H1 (cell line): ENCODE results near the gene GOLGA2. TPM values are rescaled to one million over a fixed set of nuclear protein-coding genes. Genes with fewer than 3 reads are reported as not detected.

Source experiments
- CTCF ChIA-PET: fragments of 300-600 bp; sonication (Branson Sonifier 250); formaldehyde crosslinking; loops from one replicate; lab custom pipeline; 2021; ENCODE audit not compliant: partially characterized antibody; lab: Charles Lee
- POLR2A ChIA-PET: fragments of 300-600 bp; sonication (Branson Sonifier 250); formaldehyde crosslinking; loops from one replicate; lab custom pipeline; 2021; ENCODE audit warnings: inconsistent platforms; ENCODE audit not compliant: partially characterized antibody; lab: Charles Lee
- DNase-seq, 2 experiments: peaks; one replicate each; pipeline versions ENCODE4 v3.0.0 to v3.0.0-alpha.2; 2010 to 2022; ENCODE audit warnings: low spot score in 2 of 2, low read depth in 1 of 2, mixed read lengths in 1 of 2
- FAIRE-seq: peaks from 2 replicates; lab custom pipeline; 2011; peaks lifted over from hg19 to GRCh38; lab: Jason Lieb, UNC
- H2AFZ ChIP-seq: 2 replicates; pipeline ENCODE4 v1.8.1; 2012; ENCODE audit warnings: low read length, inconsistent platforms
- H2AK5ac ChIP-seq: 2 replicates; pipeline ENCODE4 v1.6.1; 2013; ENCODE audit warnings: low read depth, low read length
- H2BK120ac ChIP-seq: replicated peaks from 2 replicates; pipeline ENCODE3; 2013; ENCODE audit warnings: low read depth, low read length, inconsistent platforms
- H2BK12ac ChIP-seq: 2 replicates; pipeline ENCODE4 v1.6.1; 2013; ENCODE audit warnings: low read depth, low read length
- H2BK15ac ChIP-seq: 2 replicates; pipeline ENCODE4 v1.6.1; 2013; ENCODE audit warnings: low read length
- H2BK20ac ChIP-seq: 2 replicates; pipeline ENCODE4 v1.6.1; 2013; ENCODE audit warnings: low read length
- H2BK5ac ChIP-seq: 2 replicates; pipeline ENCODE4 v1.6.1; 2013; ENCODE audit warnings: low read depth, low read length
- H3K14ac ChIP-seq: 2 replicates; pipeline ENCODE4 v1.6.1; 2013; ENCODE audit warnings: inconsistent platforms; ENCODE audit not compliant: insufficient read length
- H3K18ac ChIP-seq: 2 replicates; pipeline ENCODE4 v1.6.1; 2013; ENCODE audit warnings: low read length; ENCODE audit errors: extremely low read depth
- H3K23ac ChIP-seq: 2 replicates; pipeline ENCODE4 v1.6.1; 2013; ENCODE audit warnings: inconsistent platforms; ENCODE audit not compliant: insufficient read length
- H3K23me2 ChIP-seq: 2 replicates; pipeline ENCODE4 v1.6.1; 2013; ENCODE audit warnings: low read depth, low read length
- H3K27ac ChIP-seq: 2 replicates; pipeline ENCODE4 v1.6.1; 2011; ENCODE audit warnings: low read depth, low read length, inconsistent platforms
- H3K27me3 ChIP-seq, 4 experiments: replicated peaks in 1 of 4; 1 replicate in 1 of 4; 2 replicates in 3 of 4; pipeline versions ENCODE4 v1.6.1 to v1.8.1; 2011 to 2013; ENCODE audit warnings: low read length in 3 of 4, mild to moderate bottlenecking in 3 of 4, inconsistent platforms in 2 of 4, mixed read lengths in 2 of 4, moderate library complexity in 1 of 4; ENCODE audit not compliant: control insufficient read depth in 3 of 4, insufficient read depth in 3 of 4; ENCODE audit errors: extremely low read depth in 1 of 4
- H3K36me3 ChIP-seq, 4 experiments: 2 replicates each; pipeline versions ENCODE4 v1.6.1 to v1.8.1; 2011 to 2013; ENCODE audit warnings: mild to moderate bottlenecking in 4 of 4, low read length in 3 of 4, moderate library complexity in 2 of 4, control low read depth in 1 of 4, inconsistent platforms in 1 of 4; ENCODE audit not compliant: insufficient read depth in 4 of 4, control insufficient read depth in 2 of 4
- H3K4ac ChIP-seq: replicated peaks from 2 replicates; pipeline ENCODE3; 2013; ENCODE audit warnings: low read length, low read depth, mixed read lengths, inconsistent platforms; ENCODE audit not compliant: insufficient read length
- H3K4me1 ChIP-seq, 4 experiments: replicated peaks in 1 of 4; 1 replicate in 1 of 4; 2 replicates in 3 of 4; pipeline versions ENCODE4 v1.6.1 to v1.8.1; 2011 to 2013; ENCODE audit warnings: low read length in 3 of 4, inconsistent platforms in 2 of 4, mixed read lengths in 1 of 4; ENCODE audit not compliant: insufficient read depth in 4 of 4, control insufficient read depth in 3 of 4
- H3K4me2 ChIP-seq, 2 experiments: 2 replicates each; pipeline versions ENCODE4 v1.6.1 to v1.8.1; 2011 to 2013; ENCODE audit warnings: low read depth in 2 of 2, low read length in 2 of 2, control low read depth in 1 of 2, inconsistent platforms in 1 of 2, mild to moderate bottlenecking in 1 of 2; ENCODE audit not compliant: insufficient read depth in 1 of 2
- H3K4me3 ChIP-seq, 4 experiments: fragments of 200-600, 300-600 bp in 1 of 4; sonication (generic), shearing (Covaris generic), sonication (Bioruptor Twin) in 1 of 4; 2 replicates each; pipeline versions ENCODE4 v1.5.1 to v1.8.1; 2011 to 2016; ENCODE audit warnings: low read length in 4 of 4, low read depth in 3 of 4, control low read depth in 2 of 4, inconsistent platforms in 2 of 4, mild to moderate bottlenecking in 2 of 4, mixed read lengths in 1 of 4, moderate library complexity in 1 of 4; ENCODE audit not compliant: insufficient read depth in 2 of 4; ENCODE audit errors: extremely low read depth in 1 of 4
- H3K56ac ChIP-seq: replicated peaks from 2 replicates; pipeline ENCODE3; 2013; ENCODE audit warnings: low read depth, mild to moderate bottlenecking, mixed read lengths, low read length, inconsistent platforms; ENCODE audit not compliant: insufficient read length
- H3K79me1 ChIP-seq: 2 replicates; pipeline ENCODE4 v1.6.1; 2013; ENCODE audit warnings: low read depth, low read length, control low read depth
- H3K79me2 ChIP-seq, 2 experiments: 2 replicates each; pipeline versions ENCODE4 v1.6.1 to v1.8.1; 2012 to 2013; ENCODE audit warnings: low read length in 2 of 2, mild to moderate bottlenecking in 2 of 2, inconsistent platforms in 1 of 2; ENCODE audit not compliant: insufficient read depth in 2 of 2, control insufficient read depth in 1 of 2
- H3K9ac ChIP-seq, 4 experiments: replicated peaks in 1 of 4; 1 replicate in 1 of 4; 2 replicates in 3 of 4; pipeline versions ENCODE4 v1.6.1 to v1.8.1; 2011 to 2013; ENCODE audit warnings: low read depth in 3 of 4, low read length in 3 of 4, control low read depth in 2 of 4, mild to moderate bottlenecking in 2 of 4, moderate library complexity in 2 of 4, inconsistent platforms in 1 of 4; ENCODE audit errors: extremely low read depth in 1 of 4
- H3K9me3 ChIP-seq, 2 experiments: 2 replicates each; pipeline versions ENCODE4 v1.6.1 to v1.8.1; 2012 to 2013; ENCODE audit warnings: mild to moderate bottlenecking in 2 of 2, moderate library complexity in 2 of 2, control low read depth in 1 of 2, inconsistent platforms in 1 of 2, low read depth in 1 of 2, low read length in 1 of 2, mixed read lengths in 1 of 2; ENCODE audit not compliant: insufficient read depth in 2 of 2
- H4K20me1 ChIP-seq, 2 experiments: replicated peaks in 1 of 2; 2 replicates each; pipeline versions ENCODE3 to v1.8.1; 2011 to 2013; ENCODE audit warnings: inconsistent platforms in 2 of 2, low read length in 2 of 2, mild to moderate bottlenecking in 1 of 2; ENCODE audit not compliant: insufficient read depth in 2 of 2, control insufficient read depth in 1 of 2
- H4K5ac ChIP-seq: 2 replicates; pipeline ENCODE4 v1.6.1; 2013; ENCODE audit warnings: low read length, low read depth, mixed read lengths, inconsistent platforms; ENCODE audit not compliant: insufficient read length
- H4K8ac ChIP-seq: 2 replicates; pipeline ENCODE4 v1.8.0; 2013; ENCODE audit warnings: mild to moderate bottlenecking, moderate library complexity, low read length, inconsistent platforms; ENCODE audit not compliant: insufficient read depth; ENCODE audit errors: extremely low read depth
- H4K91ac ChIP-seq: replicated peaks from 2 replicates; pipeline ENCODE3; 2013; ENCODE audit warnings: low read length, mixed read lengths, inconsistent platforms; ENCODE audit not compliant: insufficient read length
- MAFK ChIP-seq: IDR thresholded peaks from 2 replicates; pipeline ENCODE4 v1.6.1; 2012; ENCODE audit warnings: low read depth, mild to moderate bottlenecking, improper control_type of control experiment, low read length
- SIRT6 ChIP-seq: IDR thresholded peaks from one replicate; pipeline ENCODE4 v1.7.1; 2012; ENCODE audit warnings: low read length, inconsistent platforms
- SP2 ChIP-seq: IDR thresholded peaks from 2 replicates; pipeline ENCODE4 v1.6.1; 2012; ENCODE audit warnings: mild to moderate bottlenecking, low read length, inconsistent platforms
- WGBS, 2 experiments: shearing (Covaris generic) in 1 of 2; methylation state at CpG; one replicate each; pipeline versions ENCODE4 v1.1.6 to v1.1.7; 2013 to 2015; ENCODE audit warnings: low lambda C conversion rate in 2 of 2, mixed read lengths in 2 of 2, inconsistent platforms in 1 of 2, low coverage in 1 of 2, missing lambda C conversion rate in 1 of 2; ENCODE audit not compliant: insufficient replicate concordance in 2 of 2, insufficient coverage in 1 of 2, insufficient read length in 1 of 2; ENCODE audit errors: extremely low coverage in 1 of 2, missing lambda C conversion rate in 1 of 2; 5-methylcytosine and 5-hydroxymethylcytosine counted together
- polyA plus RNA-seq, 7 experiments: library from polyadenylated mRNA; depleted of rRNA in 3 of 7; stranded (reverse) in 5 of 7; unstranded in 2 of 7; fragments of >200 nt in 5 of 7; fragments of 200-250 nt in 2 of 7; gene quantifications; 1 replicate in 5 of 7; 2 replicates in 1 of 7; 4 replicates in 1 of 7; pipeline versions ENCODE4 v1.2.1 to v1.2.3, GENCODE V29; 2011 to 2013; ENCODE audit warnings: missing spikeins in 2 of 7, mixed read lengths in 2 of 7
- total RNA-seq: library from RNA; stranded (reverse); fragmentation: NEBNext Ultra II Directional; extraction: Animal tissue kit (Norgen Biotek cat#: 25700); gene quantifications from 2 replicates; pipeline ENCODE4 v1.2.1, GENCODE V29; 2021

GOLGA2 gene
- total and polyA plus RNA-seq, 2 of the 8 experiments (the other 6 are each of a cell fraction or from before 2014, with no cell fraction given) = 13.1 to 43.6 TPM

- no peak overlapping the region for H2AK5ac ChIP-seq
- no peak overlapping the region for H2AFZ ChIP-seq
- H3K23ac ChIP-seq = no peak overlapping the region
- POLR2A ChIA-PET = interaction anchor here (1.0 to 4.2 kb wide), 8 partner anchors 9 to 73 kb away, joined by 3 to 21 read pairs (median 4); no protein-coding TSS in a partner anchor
- peaks cover 0 to 2% (median 0%) of the 10 kb centered on the region in 4 experiments; a peak in 1 of 8 replicates for H3K36me3 ChIP-seq
- H4K5ac ChIP-seq = no peak overlapping the region
- no peaks in the 10 kb centered on the region for H3K79me1 ChIP-seq
- H3K18ac ChIP-seq = no peak overlapping the region
- H3K23me2 ChIP-seq = no peaks in the 10 kb centered on the region
- peaks cover 0 to 2% of the 10 kb centered on the region in 2 experiments for H4K20me1 ChIP-seq
- H3K4me3 ChIP-seq = no peak overlapping the region
- H2BK20ac ChIP-seq = no peak overlapping the region
- no peak overlapping the region for H2BK5ac ChIP-seq
- no peak overlapping the region for H3K27ac ChIP-seq
- no peaks in the 10 kb centered on the region for H3K9me3 ChIP-seq
- no peak for FAIRE-seq
- H3K9ac ChIP-seq = no peak overlapping the region
- H2BK15ac ChIP-seq = no peak overlapping the region
- no peak overlapping the region for H3K14ac ChIP-seq
- CTCF ChIA-PET = interaction anchor here (1.5 to 1.8 kb wide), 2 partner anchors 21 to 43 kb away, joined by 3 to 7 read pairs; partner anchors contain the start of gene CIZ1
- TF ChIP-seq MAFK = no peak
- TF ChIP-seq SP2 = no peak
- no peak for TF ChIP-seq SIRT6
- no peak overlapping the region for H4K91ac ChIP-seq
- no peak for DNase-seq
- no peak overlapping the region for H3K4me2 ChIP-seq
- H3K27me3 ChIP-seq = no peaks in the 10 kb centered on the region; a peak in 1 of 7 replicates
- no peaks in the 10 kb centered on the region for H3K4me1 ChIP-seq
- no peak overlapping the region for H2BK120ac ChIP-seq
- WGBS, 2 experiments = 95% methylated on average over 28 of the region's 28 CpGs; no CpG with 5 or more reads in 1 of the 2 experiments
- H4K8ac ChIP-seq = no peak overlapping the region
- no peak overlapping the region for H2BK12ac ChIP-seq
- H3K79me2 ChIP-seq = no peaks in the 10 kb centered on the region
- H3K4ac ChIP-seq = no peak overlapping the region
- no peak overlapping the region for H3K56ac ChIP-seq
Measured at GRCh38 chr9:128233817-128234406, 41.9 kb downstream of the GOLGA2 start.
